CD4-positive, alpha-beta T cell (primary cell): Measurements from ENCODE around the gene HECW1. TPM values are rescaled to one million over a fixed set of nuclear protein-coding genes. Genes with fewer than 3 reads are reported as not detected.

Source experiments
- ATAC-seq: fragments of 200-7000 bp; cut with Tn5 transposase; one replicate; pipeline ENCODE4 v1.10.0; 2022; ENCODE audit warnings: mild to moderate bottlenecking; ENCODE audit not compliant: poor library complexity
- CTCF ChIA-PET: fragments of 350-600 bp; sonication (Branson Sonifier 250); formaldehyde crosslinking; loops from one replicate; lab custom pipeline; 2021; ENCODE audit warnings: antibody characterized with exemption, inconsistent platforms; lab: Charles Lee
- POLR2A ChIA-PET: fragments of 350-600 bp; sonication (Branson Sonifier 250); formaldehyde crosslinking; loops from one replicate; lab custom pipeline; 2021; ENCODE audit warnings: antibody characterized with exemption, inconsistent platforms; lab: Charles Lee
- DNase-seq, 14 experiments: peaks; one replicate each; pipeline ENCODE4 v3.0.0-alpha.2; 2013 to 2020; ENCODE audit warnings: mixed read lengths in 2 of 14
- H3K27ac ChIP-seq, 2 donors: one replicate each; pipeline versions ENCODE4 v1.5.1 to v1.7.0; 2013; ENCODE audit warnings: low read length in 2 of 2, low read depth in 1 of 2, mild to moderate bottlenecking in 1 of 2
- H3K27me3 ChIP-seq, 2 experiments: 1 replicate in 1 of 2; 2 replicates in 1 of 2; pipeline versions ENCODE4 v1.6.1 to v1.7.0; 2013; ENCODE audit warnings: low read length in 2 of 2, control low read depth in 1 of 2, mild to moderate bottlenecking in 1 of 2, moderate library complexity in 1 of 2; ENCODE audit not compliant: insufficient read depth in 2 of 2, control insufficient read depth in 1 of 2
- H3K36me3 ChIP-seq: one replicate; pipeline ENCODE4 v1.6.1; 2013; ENCODE audit warnings: low read length, control low read depth; ENCODE audit not compliant: insufficient read depth
- H3K4me1 ChIP-seq: one replicate; pipeline ENCODE4 v1.6.1; 2013; ENCODE audit warnings: low read length, control low read depth; ENCODE audit not compliant: insufficient read depth
- H3K4me3 ChIP-seq: one replicate; pipeline ENCODE4 v1.5.1; 2013; ENCODE audit warnings: mild to moderate bottlenecking, low read length, moderate library complexity
- H3K9me3 ChIP-seq, 2 experiments: 1 replicate in 1 of 2; 2 replicates in 1 of 2; pipeline versions ENCODE4 v1.6.1 to v1.7.0; 2013; ENCODE audit warnings: low read length in 2 of 2, mild to moderate bottlenecking in 2 of 2, control low read depth in 1 of 2, moderate library complexity in 1 of 2; ENCODE audit not compliant: control insufficient read depth in 1 of 2, insufficient read depth in 1 of 2
- H3K27ac Mint-ChIP-seq: one replicate; pipeline ENCODE4 v1.8.0; 2020; ENCODE audit warnings: mixed read lengths
- H3K27me3 Mint-ChIP-seq: one replicate; pipeline ENCODE4 v1.8.0; 2021; ENCODE audit warnings: mixed read lengths
- H3K36me3 Mint-ChIP-seq: one replicate; pipeline ENCODE4 v1.8.0; 2021; ENCODE audit warnings: low read depth, mixed read lengths
- H3K4me1 Mint-ChIP-seq: one replicate; pipeline ENCODE4 v1.8.0; 2021; ENCODE audit warnings: low read depth, mixed read lengths
- H3K4me3 Mint-ChIP-seq: one replicate; pipeline ENCODE4 v1.8.0; 2020; ENCODE audit warnings: mild to moderate bottlenecking, mixed read lengths
- H3K9me3 Mint-ChIP-seq: one replicate; pipeline ENCODE4 v1.8.0; 2020; ENCODE audit warnings: mixed read lengths
- intact Hi-C, 2 experiments: fragments of 100-400 bp; cut with DNase I in 1 of 2; cut with micrococcal nuclease in 1 of 2; formaldehyde crosslinking; loops; one replicate each; pipeline versions ENCODE4 v1.15.1 to v1.9.0; 2023 to 2025; cut with DNase I, micrococcal nuclease
- total RNA-seq, 174 experiments: library from RNA in 2 of 174; stranded (reverse) in 2 of 174; gene quantifications; one replicate each; pipeline ENCODE4 v1.2.3 and lab custom pipeline; 2021 to 2026
- TF ChIP-seq, protein P1 (sequence below): fragments of 200-600 bp; IDR thresholded peaks from one replicate; pipeline ENCODE4 v1.8.0; 2022; ENCODE audit warnings: antibody characterized with exemption, mild to moderate bottlenecking

The HECW1 gene
- total RNA-seq, 2 experiments from 2014 or later, result not detected

DNA sequence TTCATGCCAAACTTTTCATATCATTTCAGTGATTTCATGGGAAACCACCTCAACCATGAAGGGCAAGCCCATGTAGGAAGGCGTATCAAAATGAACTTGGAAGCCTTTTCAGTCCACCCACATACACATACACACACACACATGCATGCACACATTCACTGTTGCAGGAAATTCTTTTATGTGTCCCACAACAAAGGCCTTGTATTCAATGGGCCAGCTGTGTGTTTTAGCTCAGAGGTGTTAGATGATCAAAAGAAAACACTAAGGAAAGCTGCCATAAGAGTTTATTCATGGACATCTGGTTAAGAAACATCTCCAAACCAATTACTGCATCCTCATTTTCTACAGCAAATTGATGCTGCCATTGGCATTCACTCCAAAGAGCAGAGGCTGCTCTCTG, 396.0 kb downstream of the HECW1 start:
- ATAC-seq (no peak), DNase-seq (no peak)
- ChIA-PET POLR2A (no interaction called here), CTCF (no interaction called here)
- Mint-ChIP-seq H3K4me3 (no peak overlapping the region), H3K36me3 (no peaks in the 10 kb centered on the region), H3K9me3 (no peaks in the 10 kb centered on the region), H3K27me3 (peaks cover 10% of the 10 kb centered on the region), H3K4me1 (peaks cover 4% of the 10 kb centered on the region), H3K27ac (no peak overlapping the region)
- intact Hi-C loops, result no loop called here
- Histone ChIP-seq H3K9me3 (no peaks in the 10 kb centered on the region), H3K27me3 (peaks cover 0 to 4% of the 10 kb centered on the region in 2 experiments), H3K27ac (no peak overlapping the region), H3K36me3 (no peaks in the 10 kb centered on the region), H3K4me1 (no peaks in the 10 kb centered on the region), H3K4me3 (no peak overlapping the region)
- TF ChIP-seq, protein P1, sequence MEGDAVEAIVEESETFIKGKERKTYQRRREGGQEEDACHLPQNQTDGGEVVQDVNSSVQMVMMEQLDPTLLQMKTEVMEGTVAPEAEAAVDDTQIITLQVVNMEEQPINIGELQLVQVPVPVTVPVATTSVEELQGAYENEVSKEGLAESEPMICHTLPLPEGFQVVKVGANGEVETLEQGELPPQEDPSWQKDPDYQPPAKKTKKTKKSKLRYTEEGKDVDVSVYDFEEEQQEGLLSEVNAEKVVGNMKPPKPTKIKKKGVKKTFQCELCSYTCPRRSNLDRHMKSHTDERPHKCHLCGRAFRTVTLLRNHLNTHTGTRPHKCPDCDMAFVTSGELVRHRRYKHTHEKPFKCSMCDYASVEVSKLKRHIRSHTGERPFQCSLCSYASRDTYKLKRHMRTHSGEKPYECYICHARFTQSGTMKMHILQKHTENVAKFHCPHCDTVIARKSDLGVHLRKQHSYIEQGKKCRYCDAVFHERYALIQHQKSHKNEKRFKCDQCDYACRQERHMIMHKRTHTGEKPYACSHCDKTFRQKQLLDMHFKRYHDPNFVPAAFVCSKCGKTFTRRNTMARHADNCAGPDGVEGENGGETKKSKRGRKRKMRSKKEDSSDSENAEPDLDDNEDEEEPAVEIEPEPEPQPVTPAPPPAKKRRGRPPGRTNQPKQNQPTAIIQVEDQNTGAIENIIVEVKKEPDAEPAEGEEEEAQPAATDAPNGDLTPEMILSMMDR, result no peak

DNA sequence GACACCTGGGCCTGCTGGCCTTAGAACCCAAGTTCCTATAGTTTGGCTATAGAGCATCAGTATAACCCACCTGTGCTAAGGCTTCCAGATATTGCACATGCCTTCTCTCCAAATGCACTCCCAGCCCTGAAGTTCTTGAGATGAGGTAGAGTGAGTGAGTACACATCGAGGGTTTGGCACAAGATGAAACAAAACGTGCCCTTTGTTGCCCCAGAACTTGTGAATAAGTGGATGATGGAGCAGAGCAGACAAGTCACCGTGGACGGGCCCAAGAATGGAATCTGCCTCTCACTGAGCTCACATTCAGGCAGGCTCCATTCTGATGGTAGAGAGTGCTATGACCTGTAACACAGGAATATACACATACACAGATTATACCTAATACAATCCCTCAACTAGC, 397.5 kb downstream of the HECW1 start:
- ChIA-PET CTCF (interaction anchor here (0.9 kb wide), 1 partner anchor 8 kb away, joined by 3 read pairs; no protein-coding TSS in a partner anchor), POLR2A (no interaction called here)
- Histone ChIP-seq H3K27me3 (peaks cover 0 to 4% of the 10 kb centered on the region in 2 experiments), H3K4me1 (no peaks in the 10 kb centered on the region), H3K27ac (no peak overlapping the region), H3K4me3 (no peak overlapping the region), H3K9me3 (no peaks in the 10 kb centered on the region), H3K36me3 (no peaks in the 10 kb centered on the region)
- H3K27ac Mint-ChIP-seq, result no peak overlapping the region
- peaks cover 4% of the 10 kb centered on the region for H3K4me1 Mint-ChIP-seq
- ATAC-seq (no peak), DNase-seq (no peak)
- TF ChIP-seq, protein P1, result no peak
- intact Hi-C loops, result no loop called here
- no peak overlapping the region for H3K4me3 Mint-ChIP-seq
- H3K36me3 Mint-ChIP-seq, result no peaks in the 10 kb centered on the region
- H3K27me3 Mint-ChIP-seq, result peaks cover 11% of the 10 kb centered on the region
- H3K9me3 Mint-ChIP-seq, result no peaks in the 10 kb centered on the region

DNA sequence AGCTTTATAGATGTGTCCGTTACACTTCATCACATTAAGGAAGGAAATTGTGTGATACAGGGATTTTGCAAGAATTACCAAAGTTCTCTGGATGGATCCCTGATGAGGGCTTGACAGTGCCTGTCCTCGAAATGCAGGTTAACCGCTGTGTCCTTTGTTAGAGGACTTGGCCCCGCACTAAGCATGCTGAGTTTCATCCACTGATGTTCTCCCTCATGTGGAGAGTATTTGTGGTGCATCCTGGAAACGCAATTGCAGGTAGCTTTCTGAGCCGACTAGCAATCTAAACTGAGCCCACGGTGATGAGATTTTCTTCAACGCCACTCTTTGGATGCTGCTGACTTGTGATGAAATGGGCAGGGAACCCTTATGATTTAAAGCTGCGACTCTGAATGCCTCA, 398.6 kb downstream of the HECW1 start:
- H3K9me3 ChIP-seq, result no peaks in the 10 kb centered on the region
- H3K4me1 ChIP-seq, result no peaks in the 10 kb centered on the region
- Mint-ChIP-seq H3K27me3 (peaks cover 19% of the 10 kb centered on the region), H3K27ac (no peak overlapping the region), H3K9me3 (no peaks in the 10 kb centered on the region), H3K4me1 (peaks cover 4% of the 10 kb centered on the region), H3K36me3 (no peaks in the 10 kb centered on the region), H3K4me3 (no peak overlapping the region)
- no peak for DNase-seq
- H3K4me3 ChIP-seq, result no peak overlapping the region
- H3K36me3 ChIP-seq, result no peaks in the 10 kb centered on the region
- ChIA-PET CTCF (interaction anchor here (0.9 to 1.2 kb wide), 2 partner anchors 9 to 10 kb away, joined by 3 read pairs; no protein-coding TSS in a partner anchor), POLR2A (no interaction called here)
- H3K27me3 ChIP-seq, result peaks cover 0 to 4% of the 10 kb centered on the region in 2 experiments
- intact Hi-C loops, result no loop called here
- H3K27ac ChIP-seq, result no peak overlapping the region
- TF ChIP-seq, protein P1, result no peak
- no peak for ATAC-seq
